Spleen (tissue), 7 donors: ENCODE data around the gene SPATC1L.

Experiments used
- POLR2A ChIP-seq, 3 donors: fragments of 450-650 bp; IDR thresholded peaks; one replicate each; pipeline ENCODE4 v1.5.1; 2017; ENCODE audit warnings: antibody characterized with exemption in 3 of 3, mild to moderate bottlenecking in 1 of 3
- POLR2AphosphoS5 ChIP-seq, 3 donors: sonication (generic); formaldehyde crosslinking; IDR thresholded peaks; one replicate each; pipeline ENCODE4 v1.5.1; 2017; ENCODE audit warnings: antibody characterized with exemption in 3 of 3
- TF ChIP-seq, protein P1 (sequence below), 11 experiments: fragments of 200-600 bp in 7 of 11; fragments of 450-650 bp in 4 of 11; sonication (generic) in 4 of 11; IDR thresholded peaks in 8 of 11; conservative IDR thresholded peaks in 3 of 11; 1 replicate in 7 of 11; 2 replicates in 4 of 11; pipeline versions ENCODE4 v1.4.0 to v1.8.0; 2016 to 2021; ENCODE audit warnings: antibody characterized with exemption in 11 of 11, inconsistent platforms in 4 of 11, mild to moderate bottlenecking in 1 of 11
- donor health status: DM: no; HTN: no; CAD: no; lungs with moderate emphysema.
- donor health status: DM: no; HTN: no; CAD: no.
- donor health status: DM: no; HTN: no; CAD: no.

DNA sequence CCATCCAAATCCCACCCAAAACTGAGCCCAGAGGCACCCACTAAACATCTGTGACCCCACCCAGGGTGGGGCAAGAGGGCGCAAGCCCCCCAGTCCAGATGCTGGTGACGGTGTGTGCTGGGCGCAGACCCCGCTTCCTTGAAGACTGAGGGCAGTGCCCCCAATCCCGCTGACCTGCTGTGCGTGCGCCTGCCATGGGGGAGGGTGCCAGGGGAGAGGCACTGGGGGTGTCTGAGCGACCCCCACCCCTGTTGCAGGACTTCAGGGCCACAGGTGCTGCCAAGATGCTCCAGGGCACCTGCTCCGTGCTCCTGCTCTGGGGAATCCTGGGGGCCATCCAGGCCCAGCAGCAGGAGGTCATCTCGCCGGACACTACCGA lies 73.1 kb downstream of the SPATC1L start:
- TF ChIP-seq, protein P1, sequence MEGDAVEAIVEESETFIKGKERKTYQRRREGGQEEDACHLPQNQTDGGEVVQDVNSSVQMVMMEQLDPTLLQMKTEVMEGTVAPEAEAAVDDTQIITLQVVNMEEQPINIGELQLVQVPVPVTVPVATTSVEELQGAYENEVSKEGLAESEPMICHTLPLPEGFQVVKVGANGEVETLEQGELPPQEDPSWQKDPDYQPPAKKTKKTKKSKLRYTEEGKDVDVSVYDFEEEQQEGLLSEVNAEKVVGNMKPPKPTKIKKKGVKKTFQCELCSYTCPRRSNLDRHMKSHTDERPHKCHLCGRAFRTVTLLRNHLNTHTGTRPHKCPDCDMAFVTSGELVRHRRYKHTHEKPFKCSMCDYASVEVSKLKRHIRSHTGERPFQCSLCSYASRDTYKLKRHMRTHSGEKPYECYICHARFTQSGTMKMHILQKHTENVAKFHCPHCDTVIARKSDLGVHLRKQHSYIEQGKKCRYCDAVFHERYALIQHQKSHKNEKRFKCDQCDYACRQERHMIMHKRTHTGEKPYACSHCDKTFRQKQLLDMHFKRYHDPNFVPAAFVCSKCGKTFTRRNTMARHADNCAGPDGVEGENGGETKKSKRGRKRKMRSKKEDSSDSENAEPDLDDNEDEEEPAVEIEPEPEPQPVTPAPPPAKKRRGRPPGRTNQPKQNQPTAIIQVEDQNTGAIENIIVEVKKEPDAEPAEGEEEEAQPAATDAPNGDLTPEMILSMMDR (IDR thresholded peaks at IDR 0.05 in 8 of 11, conservative IDR thresholded peaks at IDR 0.05 in 3 of 11), result no peak
- TF ChIP-seq POLR2AphosphoS5 (IDR thresholded peaks at IDR 0.05) (no peak), POLR2A (IDR thresholded peaks at IDR 0.05) (no peak)
